Astrocyte (in vitro differentiated cells and primary cell): ENCODE measurements around the gene ABCC3.

Source experiments
- EZH2 ChIP-seq: IDR thresholded peaks from 2 replicates; pipeline ENCODE4 v1.6.1; 2012; ENCODE audit warnings: mild to moderate bottlenecking, low read length, inconsistent platforms; ENCODE audit not compliant: insufficient read depth
- TF ChIP-seq, protein P1 (sequence below): IDR thresholded peaks from 2 replicates; pipeline ENCODE4 v1.5.1; 2011; ENCODE audit warnings: low read depth, mild to moderate bottlenecking, inconsistent platforms, low read length, moderate library complexity; ENCODE audit not compliant: insufficient read depth

DNA sequence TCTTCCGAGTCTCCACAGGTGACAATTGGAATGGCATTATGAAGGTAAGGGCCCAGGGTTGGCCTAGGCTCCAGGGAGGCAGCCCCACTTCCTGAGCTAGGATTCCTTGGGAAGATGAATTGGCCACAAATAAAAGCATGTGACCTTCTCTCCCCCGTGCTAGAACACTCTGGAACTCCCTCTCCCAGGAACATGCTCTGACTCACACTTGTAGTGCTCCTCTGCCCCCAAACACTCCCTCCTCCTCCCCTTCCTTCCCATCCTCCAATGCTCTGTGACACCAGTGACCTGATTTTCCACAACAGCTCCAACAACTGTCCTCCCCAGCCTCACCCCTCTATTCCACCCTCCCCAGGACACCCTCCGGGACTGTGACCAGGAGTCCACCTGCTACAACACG, 16.4 kb upstream of the ABCC3 start:
- TF ChIP-seq EZH2 = no peak
- TF ChIP-seq, protein P1, sequence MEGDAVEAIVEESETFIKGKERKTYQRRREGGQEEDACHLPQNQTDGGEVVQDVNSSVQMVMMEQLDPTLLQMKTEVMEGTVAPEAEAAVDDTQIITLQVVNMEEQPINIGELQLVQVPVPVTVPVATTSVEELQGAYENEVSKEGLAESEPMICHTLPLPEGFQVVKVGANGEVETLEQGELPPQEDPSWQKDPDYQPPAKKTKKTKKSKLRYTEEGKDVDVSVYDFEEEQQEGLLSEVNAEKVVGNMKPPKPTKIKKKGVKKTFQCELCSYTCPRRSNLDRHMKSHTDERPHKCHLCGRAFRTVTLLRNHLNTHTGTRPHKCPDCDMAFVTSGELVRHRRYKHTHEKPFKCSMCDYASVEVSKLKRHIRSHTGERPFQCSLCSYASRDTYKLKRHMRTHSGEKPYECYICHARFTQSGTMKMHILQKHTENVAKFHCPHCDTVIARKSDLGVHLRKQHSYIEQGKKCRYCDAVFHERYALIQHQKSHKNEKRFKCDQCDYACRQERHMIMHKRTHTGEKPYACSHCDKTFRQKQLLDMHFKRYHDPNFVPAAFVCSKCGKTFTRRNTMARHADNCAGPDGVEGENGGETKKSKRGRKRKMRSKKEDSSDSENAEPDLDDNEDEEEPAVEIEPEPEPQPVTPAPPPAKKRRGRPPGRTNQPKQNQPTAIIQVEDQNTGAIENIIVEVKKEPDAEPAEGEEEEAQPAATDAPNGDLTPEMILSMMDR = no peak
